Measurements from ENCODE around the gene RBFOX1.

RBFOX1 gene

GRCh38 chr16:7748522-7748921 is 415.9 kb downstream of the RBFOX1 start:
- H3K4me3 ChIP-seq = no peak overlapping the region
- H3K9me3 ChIP-seq (ENCODE audit: low read depth, low read length) = no peaks in the 10 kb centered on the region
- TF ChIP-seq EZH2 (IDR thresholded peaks at IDR 0.05) (no peak), FOXP2 (optimal IDR thresholded peaks at IDR 0.05; ENCODE audit: control extremely low read depth, extremely low read length, insufficient read depth) (no peak)
- DNase-seq (ENCODE audit: low read depth, low spot score) = no peak
- no peak overlapping the region for H3K27ac ChIP-seq
- no peaks in the 10 kb centered on the region for H3K36me3 ChIP-seq (ENCODE audit: insufficient read depth, low read length)
- H3K9ac ChIP-seq (ENCODE audit: insufficient read length) = no peak overlapping the region

- no peak overlapping the region for H3K27ac ChIP-seq
- H3K9ac ChIP-seq (ENCODE audit: insufficient read length) = no peak overlapping the region
- TF ChIP-seq FOXP2 (optimal IDR thresholded peaks at IDR 0.05; ENCODE audit: control extremely low read depth, extremely low read length, insufficient read depth) (no peak), POLR2AphosphoS5 (IDR thresholded peaks at IDR 0.05; ENCODE audit: borderline replicate concordance, low read depth, low read length) (no peak), EZH2 (IDR thresholded peaks at IDR 0.05) (no peak)
- no peaks in the 10 kb centered on the region for H3K9me3 ChIP-seq (ENCODE audit: low read depth, low read length)
- no peak overlapping the region for H3K4me3 ChIP-seq
- no peaks in the 10 kb centered on the region for H3K36me3 ChIP-seq (ENCODE audit: insufficient read depth, low read length)
- no peak for DNase-seq (ENCODE audit: low read depth, low spot score)
Measured at GRCh38 chr16:7755347-7755882, 422.8 kb downstream of the RBFOX1 start.
